ENCODE results near the gene FBN3. TPM values are rescaled to one million over a fixed set of nuclear protein-coding genes. Genes with fewer than 3 reads are reported as not detected.

Gene FBN3
- polyA plus RNA-seq, 1 donor from 2014 or later, result 52.7 TPM

DNA sequence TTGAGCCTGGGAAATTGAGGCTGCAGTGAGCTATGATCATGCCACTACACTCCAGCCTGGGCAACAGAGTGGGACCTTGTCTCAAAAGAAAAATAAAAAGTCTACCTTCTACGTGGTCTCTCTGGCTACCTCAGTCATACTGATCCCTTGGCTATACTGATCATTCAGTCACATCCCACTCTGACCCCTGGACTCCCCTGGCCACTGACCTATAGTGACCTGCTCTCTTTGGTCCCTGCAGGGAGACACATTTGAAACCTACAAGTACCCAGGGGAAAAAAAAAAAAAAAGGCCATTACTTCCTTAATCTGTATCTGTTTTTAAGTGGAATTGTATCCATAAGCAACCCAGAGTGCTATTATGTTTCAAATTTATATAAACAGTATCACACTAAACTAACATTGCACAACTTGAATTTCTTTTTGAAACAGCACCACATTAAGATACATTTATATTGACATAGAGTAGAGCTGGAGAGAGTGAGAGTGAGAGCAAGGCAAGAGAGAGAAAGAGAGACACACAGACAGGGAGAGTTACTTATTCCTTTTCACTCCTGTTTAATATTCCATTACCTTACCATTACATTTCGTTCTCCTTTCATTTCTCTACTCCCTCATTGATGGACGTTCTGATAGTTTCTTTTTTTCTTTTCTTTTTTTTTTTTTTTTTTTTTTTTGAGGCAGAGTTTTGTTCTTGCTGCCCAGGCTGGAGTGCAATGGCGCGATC lies 36.1 kb upstream of the FBN3 start:
- no peak overlapping the region for H3K9ac ChIP-seq (ENCODE audit: low read length)
- H3K9me2 ChIP-seq (ENCODE audit: insufficient read depth, low read length), result no peaks in the 10 kb centered on the region
- H2AFZ ChIP-seq (ENCODE audit: low read depth, low read length), result no peak overlapping the region
- no peak overlapping the region for H3K4me2 ChIP-seq (ENCODE audit: low read length)
- H3K79me2 ChIP-seq (replicated peaks; ENCODE audit: insufficient read depth, low read length), result no peaks in the 10 kb centered on the region
- no peak overlapping the region for H3K27ac ChIP-seq (ENCODE audit: low read length)
- H3K27me3 ChIP-seq (ENCODE audit: insufficient read depth, low read depth, low read length), result no peaks in the 10 kb centered on the region
- no peak overlapping the region for H3K4me3 ChIP-seq (ENCODE audit: low read length)
- no peaks in the 10 kb centered on the region for H3F3A ChIP-seq (ENCODE audit: insufficient read depth, low read length, poor library complexity, severe bottlenecking)
- TF ChIP-seq MXI1 (conservative IDR thresholded peaks at IDR 0.05; ENCODE audit: poor library complexity, severe bottlenecking) (no peak), SMC3 (conservative IDR thresholded peaks at IDR 0.05; ENCODE audit: poor library complexity) (no peak), EP300 (conservative IDR thresholded peaks at IDR 0.05; ENCODE audit: poor library complexity, severe bottlenecking) (no peak), RAD21 (conservative IDR thresholded peaks at IDR 0.05) (no peak), EZH2 (IDR thresholded peaks at IDR 0.05; ENCODE audit: borderline replicate concordance, insufficient read depth, low read length, poor library complexity, severe bottlenecking) (no peak), POLR2AphosphoS5 (IDR thresholded peaks at IDR 0.05) (no peak), TAF1 (IDR thresholded peaks at IDR 0.05; ENCODE audit: low read depth) (no peak)
- TF ChIP-seq, protein P1, sequence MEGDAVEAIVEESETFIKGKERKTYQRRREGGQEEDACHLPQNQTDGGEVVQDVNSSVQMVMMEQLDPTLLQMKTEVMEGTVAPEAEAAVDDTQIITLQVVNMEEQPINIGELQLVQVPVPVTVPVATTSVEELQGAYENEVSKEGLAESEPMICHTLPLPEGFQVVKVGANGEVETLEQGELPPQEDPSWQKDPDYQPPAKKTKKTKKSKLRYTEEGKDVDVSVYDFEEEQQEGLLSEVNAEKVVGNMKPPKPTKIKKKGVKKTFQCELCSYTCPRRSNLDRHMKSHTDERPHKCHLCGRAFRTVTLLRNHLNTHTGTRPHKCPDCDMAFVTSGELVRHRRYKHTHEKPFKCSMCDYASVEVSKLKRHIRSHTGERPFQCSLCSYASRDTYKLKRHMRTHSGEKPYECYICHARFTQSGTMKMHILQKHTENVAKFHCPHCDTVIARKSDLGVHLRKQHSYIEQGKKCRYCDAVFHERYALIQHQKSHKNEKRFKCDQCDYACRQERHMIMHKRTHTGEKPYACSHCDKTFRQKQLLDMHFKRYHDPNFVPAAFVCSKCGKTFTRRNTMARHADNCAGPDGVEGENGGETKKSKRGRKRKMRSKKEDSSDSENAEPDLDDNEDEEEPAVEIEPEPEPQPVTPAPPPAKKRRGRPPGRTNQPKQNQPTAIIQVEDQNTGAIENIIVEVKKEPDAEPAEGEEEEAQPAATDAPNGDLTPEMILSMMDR (IDR thresholded peaks at IDR 0.05; ENCODE audit: poor library complexity, severe bottlenecking), result no peak
- TF ChIP-seq, protein P2, sequence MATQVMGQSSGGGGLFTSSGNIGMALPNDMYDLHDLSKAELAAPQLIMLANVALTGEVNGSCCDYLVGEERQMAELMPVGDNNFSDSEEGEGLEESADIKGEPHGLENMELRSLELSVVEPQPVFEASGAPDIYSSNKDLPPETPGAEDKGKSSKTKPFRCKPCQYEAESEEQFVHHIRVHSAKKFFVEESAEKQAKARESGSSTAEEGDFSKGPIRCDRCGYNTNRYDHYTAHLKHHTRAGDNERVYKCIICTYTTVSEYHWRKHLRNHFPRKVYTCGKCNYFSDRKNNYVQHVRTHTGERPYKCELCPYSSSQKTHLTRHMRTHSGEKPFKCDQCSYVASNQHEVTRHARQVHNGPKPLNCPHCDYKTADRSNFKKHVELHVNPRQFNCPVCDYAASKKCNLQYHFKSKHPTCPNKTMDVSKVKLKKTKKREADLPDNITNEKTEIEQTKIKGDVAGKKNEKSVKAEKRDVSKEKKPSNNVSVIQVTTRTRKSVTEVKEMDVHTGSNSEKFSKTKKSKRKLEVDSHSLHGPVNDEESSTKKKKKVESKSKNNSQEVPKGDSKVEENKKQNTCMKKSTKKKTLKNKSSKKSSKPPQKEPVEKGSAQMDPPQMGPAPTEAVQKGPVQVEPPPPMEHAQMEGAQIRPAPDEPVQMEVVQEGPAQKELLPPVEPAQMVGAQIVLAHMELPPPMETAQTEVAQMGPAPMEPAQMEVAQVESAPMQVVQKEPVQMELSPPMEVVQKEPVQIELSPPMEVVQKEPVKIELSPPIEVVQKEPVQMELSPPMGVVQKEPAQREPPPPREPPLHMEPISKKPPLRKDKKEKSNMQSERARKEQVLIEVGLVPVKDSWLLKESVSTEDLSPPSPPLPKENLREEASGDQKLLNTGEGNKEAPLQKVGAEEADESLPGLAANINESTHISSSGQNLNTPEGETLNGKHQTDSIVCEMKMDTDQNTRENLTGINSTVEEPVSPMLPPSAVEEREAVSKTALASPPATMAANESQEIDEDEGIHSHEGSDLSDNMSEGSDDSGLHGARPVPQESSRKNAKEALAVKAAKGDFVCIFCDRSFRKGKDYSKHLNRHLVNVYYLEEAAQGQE (IDR thresholded peaks at IDR 0.05; ENCODE audit: borderline replicate concordance), result no peak
- no peaks in the 10 kb centered on the region for H4K20me1 ChIP-seq (ENCODE audit: insufficient read depth)
- no peaks in the 10 kb centered on the region for H3K9me3 ChIP-seq (ENCODE audit: low read length)
- no peaks in the 10 kb centered on the region for H3K36me3 ChIP-seq (ENCODE audit: insufficient read depth, low read length)

GRCh38 chr19:8184274-8184673 lies 34.9 kb upstream of the FBN3 start:
- Histone ChIP-seq H3F3A (ENCODE audit: insufficient read depth, low read length, poor library complexity, severe bottlenecking) (no peaks in the 10 kb centered on the region), H3K27me3 (ENCODE audit: insufficient read depth, low read depth, low read length) (no peaks in the 10 kb centered on the region), H3K9me3 (ENCODE audit: low read length) (no peaks in the 10 kb centered on the region), H3K79me2 (replicated peaks; ENCODE audit: insufficient read depth, low read length) (no peaks in the 10 kb centered on the region), H3K9ac (ENCODE audit: low read length) (no peak overlapping the region), H3K36me3 (ENCODE audit: insufficient read depth, low read length) (no peaks in the 10 kb centered on the region), H3K27ac (ENCODE audit: low read length) (no peak overlapping the region), H2AFZ (ENCODE audit: low read depth, low read length) (no peak overlapping the region), H3K4me3 (ENCODE audit: low read length) (no peak overlapping the region), H3K4me2 (ENCODE audit: low read length) (no peak overlapping the region), H4K20me1 (ENCODE audit: insufficient read depth) (no peaks in the 10 kb centered on the region), H3K9me2 (ENCODE audit: insufficient read depth, low read length) (no peaks in the 10 kb centered on the region)
- no peak for TF ChIP-seq MXI1 (conservative IDR thresholded peaks at IDR 0.05; ENCODE audit: poor library complexity, severe bottlenecking)
- TF ChIP-seq, protein P1 (IDR thresholded peaks at IDR 0.05; ENCODE audit: poor library complexity, severe bottlenecking), result no peak
- TF ChIP-seq RAD21 (conservative IDR thresholded peaks at IDR 0.05), result no peak
- TF ChIP-seq SMC3 (conservative IDR thresholded peaks at IDR 0.05; ENCODE audit: poor library complexity), result no peak
- TF ChIP-seq POLR2AphosphoS5 (IDR thresholded peaks at IDR 0.05), result no peak
- no peak for TF ChIP-seq EZH2 (IDR thresholded peaks at IDR 0.05; ENCODE audit: borderline replicate concordance, insufficient read depth, low read length, poor library complexity, severe bottlenecking)
- no peak for TF ChIP-seq TAF1 (IDR thresholded peaks at IDR 0.05; ENCODE audit: low read depth)
- no peak for TF ChIP-seq EP300 (conservative IDR thresholded peaks at IDR 0.05; ENCODE audit: poor library complexity, severe bottlenecking)
- TF ChIP-seq, protein P2 (IDR thresholded peaks at IDR 0.05; ENCODE audit: borderline replicate concordance), result no peak

Data from neural cell (in vitro differentiated cells).